Mesothelial cell of epicardium (in vitro differentiated cells): Measurements from ENCODE around the gene CFAP58. TPM values are rescaled to one million over a fixed set of nuclear protein-coding genes. Genes with fewer than 3 reads are reported as not detected.

Experiments used
- DNase-seq, 2 experiments: peaks; one replicate each; pipeline ENCODE4 v3.0.0; 2021; ENCODE audit warnings: low spot score in 2 of 2; ENCODE audit not compliant: unreplicated experiment in 2 of 2
- H3K27ac Mint-ChIP-seq: 2 replicates; pipeline ENCODE4 v1.8.0; 2021; ENCODE audit warnings: mixed read lengths
- H3K27me3 Mint-ChIP-seq: 2 replicates; pipeline ENCODE4 v1.8.0; 2021; ENCODE audit warnings: low read depth, mixed read lengths
- H3K36me3 Mint-ChIP-seq: 2 replicates; pipeline ENCODE4 v1.8.0; 2021; ENCODE audit warnings: mixed read lengths
- H3K4me1 Mint-ChIP-seq: 2 replicates; pipeline ENCODE4 v1.8.0; 2021; ENCODE audit warnings: mixed read lengths
- H3K4me3 Mint-ChIP-seq: 2 replicates; pipeline ENCODE4 v1.8.0; 2021; ENCODE audit warnings: mild to moderate bottlenecking, moderate library complexity, mixed read lengths
- H3K9me3 Mint-ChIP-seq: 2 replicates; pipeline ENCODE4 v1.8.0; 2021; ENCODE audit warnings: mixed read lengths
- total RNA-seq: library from RNA; stranded (reverse); gene quantifications from 3 replicates; pipeline ENCODE4 v1.2.1, GENCODE V29; 2021
- TF ChIP-seq, protein P1 (sequence below): fragments of 200-600 bp; sonication (generic); IDR thresholded peaks from one replicate; pipeline ENCODE4 v1.5.0; 2021; ENCODE audit warnings: antibody characterized with exemption; ENCODE audit not compliant: unreplicated experiment

CFAP58 gene
- total RNA-seq, 1 donor from 2014 or later: 0.58 TPM

DNA sequence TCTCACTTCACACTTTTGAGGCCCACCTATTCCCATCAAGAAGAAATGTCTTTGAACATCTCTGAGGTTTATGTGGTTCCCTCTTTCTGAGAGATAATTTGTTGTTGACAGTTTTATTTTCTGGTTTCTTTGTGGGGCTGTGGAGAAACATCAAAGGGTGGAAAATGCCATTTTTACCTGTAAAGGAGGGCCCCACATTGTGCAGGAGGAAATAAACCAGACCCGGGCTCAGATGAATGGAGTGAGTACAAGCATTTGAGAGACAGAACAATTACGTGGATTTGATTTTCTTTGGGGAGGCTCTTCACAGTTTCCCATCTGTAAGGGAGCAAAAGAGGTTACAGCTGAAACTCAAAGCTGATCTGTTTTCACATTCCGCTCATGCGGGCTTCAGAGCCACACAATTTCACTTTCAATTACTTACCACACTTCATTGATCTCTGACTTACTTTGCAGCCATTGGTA is 45.2 kb upstream of the CFAP58 start:
- TF ChIP-seq, protein P1, sequence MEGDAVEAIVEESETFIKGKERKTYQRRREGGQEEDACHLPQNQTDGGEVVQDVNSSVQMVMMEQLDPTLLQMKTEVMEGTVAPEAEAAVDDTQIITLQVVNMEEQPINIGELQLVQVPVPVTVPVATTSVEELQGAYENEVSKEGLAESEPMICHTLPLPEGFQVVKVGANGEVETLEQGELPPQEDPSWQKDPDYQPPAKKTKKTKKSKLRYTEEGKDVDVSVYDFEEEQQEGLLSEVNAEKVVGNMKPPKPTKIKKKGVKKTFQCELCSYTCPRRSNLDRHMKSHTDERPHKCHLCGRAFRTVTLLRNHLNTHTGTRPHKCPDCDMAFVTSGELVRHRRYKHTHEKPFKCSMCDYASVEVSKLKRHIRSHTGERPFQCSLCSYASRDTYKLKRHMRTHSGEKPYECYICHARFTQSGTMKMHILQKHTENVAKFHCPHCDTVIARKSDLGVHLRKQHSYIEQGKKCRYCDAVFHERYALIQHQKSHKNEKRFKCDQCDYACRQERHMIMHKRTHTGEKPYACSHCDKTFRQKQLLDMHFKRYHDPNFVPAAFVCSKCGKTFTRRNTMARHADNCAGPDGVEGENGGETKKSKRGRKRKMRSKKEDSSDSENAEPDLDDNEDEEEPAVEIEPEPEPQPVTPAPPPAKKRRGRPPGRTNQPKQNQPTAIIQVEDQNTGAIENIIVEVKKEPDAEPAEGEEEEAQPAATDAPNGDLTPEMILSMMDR: no peak
- Mint-ChIP-seq H3K9me3 (peaks cover 4% of the 10 kb centered on the region), H3K4me1 (peaks cover 8% of the 10 kb centered on the region), H3K36me3 (peaks cover 12% of the 10 kb centered on the region), H3K27me3 (no peaks in the 10 kb centered on the region), H3K4me3 (no peak overlapping the region), H3K27ac (no peak overlapping the region)
- DNase-seq: no peak

DNA sequence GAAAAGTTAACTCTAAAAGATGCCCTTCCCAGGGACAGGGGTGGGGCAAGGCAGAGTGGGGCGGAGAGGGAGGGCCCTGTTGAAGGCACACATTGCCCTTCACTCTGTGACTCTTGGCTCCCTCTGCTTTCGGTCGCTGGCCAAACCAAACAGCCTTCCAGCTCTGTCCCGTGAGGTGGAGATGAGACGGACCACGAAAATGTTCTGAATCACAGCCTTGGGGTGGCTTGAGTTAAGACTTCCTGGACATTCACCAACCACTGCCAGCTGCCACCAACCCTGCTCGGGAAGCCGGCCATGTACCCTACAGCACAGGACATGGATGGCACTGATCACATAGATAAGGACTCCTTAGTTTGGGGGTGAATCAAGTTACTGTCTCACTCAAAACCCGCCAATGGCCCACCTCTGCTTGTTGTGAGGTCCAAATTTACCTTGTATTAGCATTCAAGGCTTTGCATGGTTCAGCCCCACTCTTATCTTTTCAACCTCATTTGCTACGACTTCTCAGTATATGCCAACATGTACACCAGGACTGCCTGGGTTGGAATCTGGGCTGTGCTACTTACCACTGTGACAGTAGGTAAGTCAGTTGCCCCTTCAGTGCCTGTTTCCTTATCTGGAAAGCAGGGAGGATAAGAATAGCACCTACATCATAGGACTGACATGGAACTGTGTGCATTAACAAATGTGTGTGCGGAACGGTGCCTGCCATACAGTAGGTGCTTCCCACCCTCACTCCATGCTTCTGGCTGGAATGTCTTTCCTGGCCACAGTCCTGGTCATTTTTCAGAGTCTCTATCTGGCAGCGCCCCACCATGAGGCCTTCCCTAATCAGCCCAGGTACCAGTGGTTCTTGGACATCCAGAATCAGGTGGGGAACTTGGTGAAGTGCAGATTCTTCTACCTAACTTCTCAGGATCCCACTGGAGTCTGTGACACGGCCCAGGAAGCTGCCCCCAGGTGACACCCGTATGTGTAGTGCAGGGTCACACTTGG is 43.4 kb upstream of the CFAP58 start:
- Mint-ChIP-seq H3K27ac (no peak overlapping the region), H3K27me3 (no peaks in the 10 kb centered on the region), H3K36me3 (peaks cover 18% of the 10 kb centered on the region), H3K4me1 (peaks cover 2% of the 10 kb centered on the region), H3K4me3 (no peak overlapping the region), H3K9me3 (no peaks in the 10 kb centered on the region)
- TF ChIP-seq, protein P1: no peak
- no peak for DNase-seq

DNA sequence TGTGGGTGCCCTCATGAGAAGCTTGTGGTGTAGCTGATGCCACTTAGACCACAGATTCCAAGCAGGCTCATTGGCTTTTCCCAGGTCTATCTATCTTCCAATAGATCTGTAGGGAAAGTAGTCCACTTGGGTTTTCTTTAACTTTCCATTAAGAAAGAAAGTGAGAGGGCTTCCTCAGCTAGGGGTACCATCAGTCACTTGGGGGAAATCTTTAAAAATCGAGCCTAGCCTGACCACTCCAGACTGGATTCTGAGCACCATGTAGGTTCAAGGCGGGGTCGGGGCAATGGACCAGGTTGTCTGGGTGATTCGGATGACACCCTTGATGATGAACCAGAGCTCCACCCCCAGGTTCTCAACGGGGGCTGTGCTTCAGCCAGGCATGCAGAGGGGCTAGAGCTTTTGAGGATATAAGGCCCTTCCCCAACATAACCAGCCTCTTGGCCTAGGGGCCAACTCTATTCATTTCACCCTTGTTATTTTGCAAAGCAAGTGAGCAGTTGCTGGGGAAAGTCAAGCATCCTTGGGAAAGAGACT is 42.4 kb upstream of the CFAP58 start:
- Mint-ChIP-seq H3K9me3 (no peaks in the 10 kb centered on the region), H3K27ac (no peak overlapping the region), H3K27me3 (no peaks in the 10 kb centered on the region), H3K4me1 (no peaks in the 10 kb centered on the region), H3K36me3 (peaks cover 23% of the 10 kb centered on the region), H3K4me3 (no peak overlapping the region)
- no peak for DNase-seq
- TF ChIP-seq, protein P1: no peak

DNA sequence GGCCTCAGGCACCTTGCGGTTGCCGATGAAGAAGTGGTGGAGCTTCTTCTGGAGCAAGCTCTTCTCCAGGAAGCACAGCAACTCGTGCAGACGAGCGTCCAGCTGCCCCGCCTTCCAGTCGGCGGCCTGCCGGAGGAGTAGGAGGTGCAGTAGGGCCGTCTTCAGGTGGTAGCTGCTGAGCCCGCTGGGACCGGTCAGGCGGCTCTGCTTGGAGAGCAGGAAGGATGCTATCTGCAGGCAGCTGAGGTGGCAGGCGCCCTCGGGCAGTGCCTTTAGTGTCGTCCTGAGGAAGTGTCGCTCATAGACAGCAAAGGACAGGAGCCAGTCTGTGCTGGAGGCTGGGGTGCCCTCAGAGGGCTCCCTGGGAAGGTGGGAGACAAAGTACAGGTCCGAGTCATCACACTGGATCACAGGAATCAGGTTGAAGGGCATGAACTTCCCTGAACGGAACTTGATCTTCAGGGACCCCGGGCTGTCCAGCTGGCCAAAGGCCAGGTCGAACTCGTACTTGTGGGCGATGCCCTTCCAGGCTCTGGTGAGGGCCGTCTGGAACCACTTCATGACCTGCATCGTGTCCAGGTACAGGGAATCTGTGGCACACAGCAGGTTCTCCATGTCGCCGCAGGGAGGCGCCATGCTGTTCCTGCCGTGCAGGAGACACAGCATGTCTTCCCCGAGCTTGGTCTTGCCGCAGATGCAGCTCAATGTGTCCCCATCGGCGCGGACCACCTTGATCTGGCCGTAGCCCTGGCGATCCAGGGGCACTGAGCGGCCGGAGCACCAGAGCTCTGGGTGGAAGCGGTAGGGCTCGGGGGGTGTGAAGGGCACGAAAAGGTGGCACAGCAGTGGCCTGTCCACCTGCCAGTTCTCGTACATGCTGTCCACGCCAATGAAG is 38.8 kb upstream of the CFAP58 start:
- Mint-ChIP-seq H3K27ac (no peak overlapping the region), H3K27me3 (no peaks in the 10 kb centered on the region), H3K4me1 (peaks cover 13% of the 10 kb centered on the region), H3K4me3 (no peak overlapping the region), H3K9me3 (no peaks in the 10 kb centered on the region), H3K36me3 (peaks cover 28% of the 10 kb centered on the region)
- TF ChIP-seq, protein P1: no peak
- no peak for DNase-seq

DNA sequence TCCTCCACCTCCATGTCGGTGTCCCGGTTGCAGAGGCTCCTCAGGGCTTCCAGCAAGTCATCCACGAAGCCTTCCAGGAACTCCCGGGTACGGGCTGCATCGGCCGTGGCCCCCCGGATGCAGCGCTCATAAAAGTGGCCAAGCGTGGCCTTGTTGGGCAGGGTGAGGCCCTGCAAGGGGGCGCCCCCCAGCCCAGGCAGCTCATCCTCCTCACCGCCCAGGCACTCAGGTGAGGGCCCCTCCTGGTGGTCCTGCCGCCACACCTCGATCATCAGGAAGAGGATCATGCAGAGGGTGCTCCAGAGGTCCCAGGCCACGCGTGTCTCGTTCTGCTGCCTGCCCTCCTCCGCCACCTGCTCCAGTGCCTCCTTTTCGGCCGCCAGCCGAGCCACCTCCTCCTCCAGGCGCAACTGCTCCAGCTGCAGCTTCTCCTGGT is 38.1 kb upstream of the CFAP58 start:
- Mint-ChIP-seq H3K36me3 (peaks cover 28% of the 10 kb centered on the region), H3K4me1 (peaks cover 17% of the 10 kb centered on the region), H3K27ac (no peak overlapping the region), H3K27me3 (no peaks in the 10 kb centered on the region), H3K4me3 (no peak overlapping the region), H3K9me3 (no peaks in the 10 kb centered on the region)
- TF ChIP-seq, protein P1: no peak
- DNase-seq: no peak
